OCI-LY7 (cell line): ENCODE data around the gene GALNT10.

Experiments
- EZH2phosphoT487 ChIP-seq: fragments of 200-600 bp; sonication (generic); IDR thresholded peaks from 2 replicates; pipeline ENCODE4 v1.6.1; 2018; ENCODE audit warnings: low read depth, borderline replicate concordance, mild to moderate bottlenecking, mixed run types, antibody characterized with exemption, low read length, moderate library complexity, mixed read lengths
- TF ChIP-seq, protein P1 (sequence below): fragments of 200-600 bp; sonication (generic); conservative IDR thresholded peaks from 2 replicates; pipeline ENCODE4 v1.5.1; 2014; ENCODE audit warnings: mild to moderate bottlenecking, antibody characterized with exemption, low read length, moderate library complexity, mixed read lengths

DNA sequence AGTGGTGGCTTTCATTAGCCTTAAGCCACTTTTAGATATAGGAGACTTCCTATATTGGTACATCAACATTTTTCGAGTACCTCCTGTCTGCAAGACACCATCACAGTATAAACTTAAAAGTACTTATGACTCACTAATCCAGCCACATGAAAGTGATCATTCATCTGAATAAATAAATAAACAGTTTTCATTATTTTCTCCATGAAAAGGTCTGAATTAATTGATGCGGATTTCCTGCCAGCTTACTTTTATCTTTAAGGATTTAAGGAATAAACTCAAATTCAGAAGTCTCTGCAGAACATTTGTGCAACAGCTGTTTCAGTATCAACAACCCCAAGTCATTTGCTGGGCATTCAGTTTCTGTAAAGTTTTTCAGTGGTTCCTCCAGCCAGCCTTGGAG lies 259.3 kb downstream of the GALNT10 start:
- TF ChIP-seq, protein P1, sequence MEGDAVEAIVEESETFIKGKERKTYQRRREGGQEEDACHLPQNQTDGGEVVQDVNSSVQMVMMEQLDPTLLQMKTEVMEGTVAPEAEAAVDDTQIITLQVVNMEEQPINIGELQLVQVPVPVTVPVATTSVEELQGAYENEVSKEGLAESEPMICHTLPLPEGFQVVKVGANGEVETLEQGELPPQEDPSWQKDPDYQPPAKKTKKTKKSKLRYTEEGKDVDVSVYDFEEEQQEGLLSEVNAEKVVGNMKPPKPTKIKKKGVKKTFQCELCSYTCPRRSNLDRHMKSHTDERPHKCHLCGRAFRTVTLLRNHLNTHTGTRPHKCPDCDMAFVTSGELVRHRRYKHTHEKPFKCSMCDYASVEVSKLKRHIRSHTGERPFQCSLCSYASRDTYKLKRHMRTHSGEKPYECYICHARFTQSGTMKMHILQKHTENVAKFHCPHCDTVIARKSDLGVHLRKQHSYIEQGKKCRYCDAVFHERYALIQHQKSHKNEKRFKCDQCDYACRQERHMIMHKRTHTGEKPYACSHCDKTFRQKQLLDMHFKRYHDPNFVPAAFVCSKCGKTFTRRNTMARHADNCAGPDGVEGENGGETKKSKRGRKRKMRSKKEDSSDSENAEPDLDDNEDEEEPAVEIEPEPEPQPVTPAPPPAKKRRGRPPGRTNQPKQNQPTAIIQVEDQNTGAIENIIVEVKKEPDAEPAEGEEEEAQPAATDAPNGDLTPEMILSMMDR: no peak
- no peak for TF ChIP-seq EZH2phosphoT487
